NCI-H1436 treated with DMSO at 0.1 percent for 48 hours (cell line): ENCODE measurements around the gene EHHADH.

Experiments
- DNase-seq: peaks from one replicate; lab custom pipeline; 2025; lab: John Stamatoyannopoulos, UW

The EHHADH gene

GRCh38 chr3:185145511-185145910 is 108.3 kb downstream of the EHHADH start:
- DNase-seq: no peak

- DNase-seq: no peak
These were observed 109.1 kb downstream of the EHHADH start for GRCh38 chr3:185144784-185145183.
